Renal cortical epithelial cell (primary cell): ENCODE data around the gene FGF10. TPM values are rescaled to one million over a fixed set of nuclear protein-coding genes. Genes with fewer than 3 reads are reported as not detected.

Experiments used
- DNase-seq: peaks from one replicate; pipeline ENCODE4 v3.0.0-alpha.2; 2011; ENCODE audit warnings: low read depth
- total RNA-seq: library from RNA; depleted of rRNA; stranded (reverse); fragments of >200 nt; gene quantifications from 2 replicates; pipeline ENCODE4 v1.2.3, GENCODE V29; 2014

Gene FGF10
- total RNA-seq, 1 donor from 2014 or later: not detected

- no peak for DNase-seq
Measured at GRCh38 chr5:44257653-44258365, 131.4 kb downstream of the FGF10 start.

- no peak for DNase-seq
Measured at GRCh38 chr5:44257221-44257620, 132.0 kb downstream of the FGF10 start.
